GM23338 (cell line): Measurements from ENCODE around the gene PDE1C.

Experiments used
- CREB1 ChIP-seq: fragments of 250-450 bp; sonication (Bioruptor Pico); IDR thresholded peaks from 2 replicates; pipeline ENCODE4 v1.5.0; 2020; ENCODE audit warnings: low read depth, mild to moderate bottlenecking, moderate library complexity
- CTCF ChIP-seq, 2 experiments: fragments of 200-600 bp in 1 of 2; sonication (generic) in 1 of 2; conservative IDR thresholded peaks; 2 replicates each; pipeline versions ENCODE4 v1.5.1 to v1.6.1; 2016 to 2017; ENCODE audit warnings: antibody characterized with exemption in 2 of 2, low read depth in 2 of 2, mild to moderate bottlenecking in 2 of 2, moderate library complexity in 1 of 2
- ETS1 ChIP-seq: IDR thresholded peaks from 2 replicates; pipeline ENCODE4 v1.6.1; 2016; ENCODE audit warnings: antibody characterized with exemption
- EZH2 ChIP-seq: fragments of 200-600 bp; sonication (generic); IDR thresholded peaks from one replicate; pipeline ENCODE4 v1.8.0; 2017; ENCODE audit warnings: antibody characterized with exemption, mild to moderate bottlenecking, low read depth; ENCODE audit not compliant: unreplicated experiment
- EZH2phosphoT487 ChIP-seq: fragments of 200-600 bp; sonication (generic); IDR thresholded peaks from one replicate; pipeline ENCODE4 v1.8.1; 2018; ENCODE audit warnings: antibody characterized with exemption; ENCODE audit not compliant: unreplicated experiment
- JUNB ChIP-seq: IDR thresholded peaks from one replicate; pipeline ENCODE4 v1.6.1; 2016; ENCODE audit warnings: antibody characterized with exemption; ENCODE audit not compliant: unreplicated experiment
- NANOG ChIP-seq: IDR thresholded peaks from 2 replicates; pipeline ENCODE4 v1.6.1; 2016; ENCODE audit warnings: antibody characterized with exemption, borderline replicate concordance
- POLR2AphosphoS5 ChIP-seq: IDR thresholded peaks from 2 replicates; pipeline ENCODE4 v1.6.1; 2016; ENCODE audit warnings: antibody characterized with exemption, low read depth
- REST ChIP-seq: IDR thresholded peaks from one replicate; pipeline ENCODE4 v1.6.1; 2018; ENCODE audit warnings: antibody characterized with exemption; ENCODE audit not compliant: unreplicated experiment
- STAT1 ChIP-seq: IDR thresholded peaks from one replicate; pipeline ENCODE4 v1.6.1; 2016; ENCODE audit warnings: antibody characterized with exemption; ENCODE audit not compliant: unreplicated experiment
- ZNF114 ChIP-seq: fragments of 250-450 bp; sonication (Bioruptor Pico); IDR thresholded peaks from 2 replicates; pipeline ENCODE4 v1.5.0; 2020; ENCODE audit warnings: mild to moderate bottlenecking, moderate library complexity
- ZNF331 ChIP-seq: fragments of 250-450 bp; sonication (Bioruptor Pico); IDR thresholded peaks from 2 replicates; pipeline ENCODE4 v1.5.0; 2020; ENCODE audit warnings: low read depth, mild to moderate bottlenecking, moderate library complexity

DNA sequence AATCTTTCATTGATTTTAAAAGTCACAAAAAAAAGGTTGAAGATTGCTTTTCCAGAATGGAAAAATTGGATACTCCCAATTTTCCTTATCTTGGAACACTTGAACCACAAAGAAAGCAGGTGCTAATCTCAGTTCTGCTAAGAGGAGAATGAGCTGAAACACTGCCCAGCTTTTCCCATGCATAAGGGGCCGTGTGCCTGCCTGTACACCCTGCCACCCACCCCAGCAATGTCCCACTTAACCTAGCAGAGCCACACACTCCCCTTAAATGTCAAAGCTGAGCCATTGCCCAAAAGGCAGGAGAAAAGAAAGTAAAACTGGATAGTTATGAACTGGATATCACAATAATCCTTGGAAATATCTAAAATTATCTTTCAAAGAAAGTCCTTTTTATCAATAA lies 13.4 kb downstream of the PDE1C start:
- no peak for TF ChIP-seq POLR2AphosphoS5
- TF ChIP-seq CTCF (conservative IDR thresholded peaks at IDR 0.05; ENCODE audit: low read depth in 2 of 2) = no peak
- no peak for TF ChIP-seq REST
- no peak for TF ChIP-seq JUNB
- TF ChIP-seq CREB1 (CRISPR knock-in tag) = no peak
- no peak for TF ChIP-seq EZH2
- TF ChIP-seq ETS1 = no peak
- no peak for TF ChIP-seq STAT1
- TF ChIP-seq EZH2phosphoT487 = no peak
- TF ChIP-seq ZNF331 (CRISPR knock-in tag) = no peak
- no peak for TF ChIP-seq NANOG
- no peak for TF ChIP-seq ZNF114 (CRISPR knock-in tag)
